ENCODE measurements around the gene MAIP1. TPM values are rescaled to one million over a fixed set of nuclear protein-coding genes. Genes with fewer than 3 reads are reported as not detected.

The MAIP1 gene
- total and polyA plus RNA-seq, 3 experiments from 2014 or later = 17.2 to 40.8 (median 40.8) TPM

DNA sequence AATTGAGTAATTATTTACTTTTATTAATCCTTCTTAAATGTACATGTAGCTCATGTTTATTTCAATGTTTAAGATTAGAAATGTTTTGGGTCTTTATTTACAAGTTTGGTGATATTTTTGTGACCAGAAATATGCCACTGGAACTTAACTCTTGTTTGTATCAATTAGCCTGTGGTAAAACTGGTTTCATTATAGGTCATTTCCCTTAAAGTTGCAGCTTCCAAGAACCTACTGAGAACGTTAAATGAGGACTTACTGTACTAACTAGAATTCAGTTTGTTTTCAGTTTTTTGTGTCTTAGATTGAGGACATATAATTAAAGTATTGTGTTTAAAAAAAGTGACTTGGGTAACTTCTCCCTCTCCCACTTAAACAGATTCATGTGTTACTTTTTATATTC lies 4.4 kb upstream of the MAIP1 start:
- no peak overlapping the region for H3K27ac Mint-ChIP-seq
- peaks cover 0 to 47% (median 7%) of the 10 kb centered on the region in 3 donors for H3K36me3 Mint-ChIP-seq
- peaks cover 42 to 65% (median 58%) of the 10 kb centered on the region in 3 donors for H3K4me1 Mint-ChIP-seq
- DNase-seq = no peak
- POLR2A ChIA-PET = no interaction called here
- Histone ChIP-seq H3K27ac (ENCODE audit: low read depth, low read length) (no peak overlapping the region), H3K27me3 (ENCODE audit: insufficient read depth, low read length, poor library complexity, severe bottlenecking) (no peaks in the 10 kb centered on the region), H3K9me3 (ENCODE audit: low read length) (no peaks in the 10 kb centered on the region), H3K36me3 (ENCODE audit: insufficient read depth, low read length) (peaks cover 14% of the 10 kb centered on the region), H3K4me1 (ENCODE audit: insufficient read depth, low read length) (peaks cover 17% of the 10 kb centered on the region), H3K4me3 (ENCODE audit: low read length) (no peak overlapping the region)
- CTCF ChIA-PET = interaction anchor here (1.6 kb wide), 1 partner anchor 531 kb away, joined by 5 read pairs; no protein-coding TSS in a partner anchor
- no peak overlapping the region for H3K4me3 Mint-ChIP-seq
- H3K9me3 Mint-ChIP-seq = no peaks in the 10 kb centered on the region
- H3K27me3 Mint-ChIP-seq = no peaks in the 10 kb centered on the region

DNA sequence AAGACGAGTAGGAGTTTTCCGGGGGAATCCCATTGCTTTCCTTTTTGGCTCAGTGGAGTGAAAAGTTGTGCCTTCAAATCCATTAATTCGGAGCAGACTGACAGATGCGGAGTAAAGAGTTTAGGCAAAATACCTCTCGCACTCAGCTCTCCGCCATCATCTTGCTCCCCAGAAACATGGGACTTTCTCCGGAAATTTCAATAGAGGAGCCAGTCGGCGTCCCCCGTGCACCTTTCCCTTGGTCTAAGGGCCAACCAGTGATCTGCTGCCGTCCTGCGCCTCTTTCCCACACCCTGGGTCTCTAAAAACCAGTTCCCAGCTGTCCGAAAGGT lies 409 bp upstream of the MAIP1 start:
- Mint-ChIP-seq H3K27ac (peak overlapping the region; percentile 90 to 98 (median 96)), H3K36me3 (peaks cover 0 to 33% (median 2%) of the 10 kb centered on the region in 3 donors), H3K4me3 (peak overlapping the region; percentile 95 to 100 (median 98)), H3K9me3 (no peaks in the 10 kb centered on the region), H3K27me3 (no peaks in the 10 kb centered on the region), H3K4me1 (peaks cover 51 to 74% (median 69%) of the 10 kb centered on the region in 3 donors)
- H3K4me3 ChIP-seq (ENCODE audit: low read length) = peak overlapping the region; percentile 99
- no peak for DNase-seq
- no peaks in the 10 kb centered on the region for H3K9me3 ChIP-seq (ENCODE audit: low read length)
- H3K27me3 ChIP-seq (ENCODE audit: insufficient read depth, low read length, poor library complexity, severe bottlenecking) = no peaks in the 10 kb centered on the region
- ChIA-PET POLR2A (no interaction called here), CTCF (no interaction called here)
- H3K36me3 ChIP-seq (ENCODE audit: insufficient read depth, low read length) = peaks cover 7% of the 10 kb centered on the region
- H3K4me1 ChIP-seq (ENCODE audit: insufficient read depth, low read length) = peaks cover 44% of the 10 kb centered on the region
- peak overlapping the region; percentile 77 for H3K27ac ChIP-seq (ENCODE audit: low read depth, low read length)

- Mint-ChIP-seq H3K9me3 (no peaks in the 10 kb centered on the region), H3K4me1 (peaks cover 48 to 67% (median 61%) of the 10 kb centered on the region in 3 donors), H3K27ac (peak overlapping the region; percentile 90 to 97 (median 94)), H3K36me3 (peaks cover 0 to 36% (median 2%) of the 10 kb centered on the region in 3 donors), H3K27me3 (no peaks in the 10 kb centered on the region), H3K4me3 (peak overlapping the region; percentile 95 to 100 (median 98))
- Histone ChIP-seq H3K4me1 (ENCODE audit: insufficient read depth, low read length) (peaks cover 44% of the 10 kb centered on the region), H3K36me3 (ENCODE audit: insufficient read depth, low read length) (no peaks in the 10 kb centered on the region), H3K27me3 (ENCODE audit: insufficient read depth, low read length, poor library complexity, severe bottlenecking) (no peaks in the 10 kb centered on the region), H3K9me3 (ENCODE audit: low read length) (no peaks in the 10 kb centered on the region), H3K27ac (ENCODE audit: low read depth, low read length) (peak overlapping the region; percentile 77), H3K4me3 (ENCODE audit: low read length) (peak overlapping the region; percentile 99)
- ChIA-PET POLR2A (no interaction called here), CTCF (no interaction called here)
- no peak for DNase-seq
Observed at GRCh38 chr2:199956062-199956380, 639 bp downstream of the MAIP1 start.

GRCh38 chr2:199958014-199958413 lies 2.6 kb downstream of the MAIP1 start:
- H3K4me3 Mint-ChIP-seq = peak overlapping the region in 5 of 7 donors; percentile 15 to 90 (median 39)
- H3K36me3 Mint-ChIP-seq = peaks cover 0 to 54% (median 11%) of the 10 kb centered on the region in 3 donors
- Histone ChIP-seq H3K36me3 (ENCODE audit: insufficient read depth, low read length) (no peaks in the 10 kb centered on the region), H3K4me3 (ENCODE audit: low read length) (no peak overlapping the region), H3K4me1 (ENCODE audit: insufficient read depth, low read length) (peaks cover 44% of the 10 kb centered on the region), H3K9me3 (ENCODE audit: low read length) (no peaks in the 10 kb centered on the region), H3K27me3 (ENCODE audit: insufficient read depth, low read length, poor library complexity, severe bottlenecking) (no peaks in the 10 kb centered on the region), H3K27ac (ENCODE audit: low read depth, low read length) (no peak overlapping the region)
- peak overlapping the region in 2 of 8 donors; percentile 1 to 90 for H3K27ac Mint-ChIP-seq
- H3K27me3 Mint-ChIP-seq = no peaks in the 10 kb centered on the region
- no peak for DNase-seq
- ChIA-PET CTCF (no interaction called here), POLR2A (no interaction called here)
- H3K9me3 Mint-ChIP-seq = no peaks in the 10 kb centered on the region
- H3K4me1 Mint-ChIP-seq = peaks cover 38 to 57% (median 51%) of the 10 kb centered on the region in 3 donors

- ChIA-PET POLR2A (no interaction called here), CTCF (no interaction called here)
- Histone ChIP-seq H3K27me3 (ENCODE audit: insufficient read depth, low read length, poor library complexity, severe bottlenecking) (no peaks in the 10 kb centered on the region), H3K9me3 (ENCODE audit: low read length) (no peaks in the 10 kb centered on the region), H3K4me1 (ENCODE audit: insufficient read depth, low read length) (peaks cover 15% of the 10 kb centered on the region), H3K27ac (ENCODE audit: low read depth, low read length) (no peak overlapping the region), H3K36me3 (ENCODE audit: insufficient read depth, low read length) (peaks cover 10% of the 10 kb centered on the region), H3K4me3 (ENCODE audit: low read length) (no peak overlapping the region)
- DNase-seq = no peak
- no peak overlapping the region for H3K4me3 Mint-ChIP-seq
- H3K36me3 Mint-ChIP-seq = peaks cover 0 to 71% (median 15%) of the 10 kb centered on the region in 3 donors
- H3K27ac Mint-ChIP-seq = no peak overlapping the region
- H3K27me3 Mint-ChIP-seq = no peaks in the 10 kb centered on the region
- H3K9me3 Mint-ChIP-seq = no peaks in the 10 kb centered on the region
- peaks cover 11 to 17% (median 16%) of the 10 kb centered on the region in 3 donors for H3K4me1 Mint-ChIP-seq
Observed at GRCh38 chr2:199962203-199962602, 6.8 kb downstream of the MAIP1 start.

DNA sequence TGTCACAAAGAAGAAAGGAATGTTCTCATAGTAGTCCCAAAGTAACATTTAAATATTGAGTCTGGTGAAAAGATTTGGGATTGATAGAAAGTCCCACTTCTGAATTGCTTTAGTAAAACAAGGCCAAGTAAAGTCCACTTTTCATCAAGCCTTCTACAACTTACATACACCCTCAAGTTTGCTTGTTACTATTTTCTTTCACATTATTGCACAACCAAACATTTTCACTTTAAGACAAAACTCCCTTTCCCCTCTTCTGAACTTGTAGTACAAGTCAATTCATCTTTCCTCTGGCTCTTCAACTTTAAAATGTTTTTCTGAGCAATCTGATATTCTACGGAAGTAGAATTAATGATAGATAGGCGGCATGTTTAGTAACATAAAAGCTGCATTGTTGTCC lies 11.0 kb downstream of the MAIP1 start:
- no peak for DNase-seq

DNA sequence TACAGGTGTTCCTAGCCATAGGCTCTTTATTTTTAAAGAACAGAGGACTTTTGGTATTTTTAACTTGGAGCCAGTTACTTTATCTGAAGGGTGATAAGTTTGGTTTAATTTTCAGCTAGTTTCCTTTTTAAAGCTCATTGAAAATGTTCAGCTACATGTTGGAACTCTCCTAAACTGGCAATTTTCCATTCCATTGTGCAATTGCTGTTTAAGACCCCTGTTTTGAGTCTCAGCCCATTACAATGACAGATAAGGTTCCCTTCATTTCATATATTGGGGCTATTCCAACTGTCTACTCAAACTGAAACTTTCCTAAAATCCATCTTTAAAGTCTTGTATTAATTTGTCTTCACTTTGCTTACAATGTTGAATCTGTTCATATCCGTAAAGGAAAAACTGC lies 11.6 kb downstream of the MAIP1 start:
- POLR2A ChIA-PET = no interaction called here
- CTCF ChIA-PET = no interaction called here

More for the DNA sequence above, 11.0 kb downstream of the MAIP1 start:
- Histone ChIP-seq H3K4me1 (ENCODE audit: insufficient read depth, low read length) (no peaks in the 10 kb centered on the region), H3K4me3 (ENCODE audit: low read length) (no peak overlapping the region), H3K27ac (ENCODE audit: low read depth, low read length) (no peak overlapping the region), H3K9me3 (ENCODE audit: low read length) (no peaks in the 10 kb centered on the region), H3K36me3 (ENCODE audit: insufficient read depth, low read length) (peaks cover 10% of the 10 kb centered on the region), H3K27me3 (ENCODE audit: insufficient read depth, low read length, poor library complexity, severe bottlenecking) (no peaks in the 10 kb centered on the region)
- ChIA-PET POLR2A (no interaction called here), CTCF (no interaction called here)
- no peaks in the 10 kb centered on the region for H3K4me1 Mint-ChIP-seq
- peaks cover 0 to 54% (median 21%) of the 10 kb centered on the region in 3 donors for H3K36me3 Mint-ChIP-seq
- H3K27ac Mint-ChIP-seq = peak overlapping the region in 1 of 8 donors; percentile 21
- no peaks in the 10 kb centered on the region for H3K9me3 Mint-ChIP-seq
- H3K27me3 Mint-ChIP-seq = no peaks in the 10 kb centered on the region
- H3K4me3 Mint-ChIP-seq = no peak overlapping the region

GRCh38 chr2:199968126-199968525 lies 12.7 kb downstream of the MAIP1 start:
- H3K36me3 Mint-ChIP-seq = peaks cover 0 to 43% (median 14%) of the 10 kb centered on the region in 3 donors
- POLR2A ChIA-PET = no interaction called here
- H3K27ac Mint-ChIP-seq = no peak overlapping the region

More for the DNA sequence above, 11.6 kb downstream of the MAIP1 start:
- Mint-ChIP-seq H3K27me3 (no peaks in the 10 kb centered on the region), H3K27ac (peak overlapping the region in 1 of 8 donors; percentile 21), H3K9me3 (no peaks in the 10 kb centered on the region), H3K36me3 (peaks cover 0 to 49% (median 17%) of the 10 kb centered on the region in 3 donors), H3K4me3 (no peak overlapping the region), H3K4me1 (no peaks in the 10 kb centered on the region)
- Histone ChIP-seq H3K4me1 (ENCODE audit: insufficient read depth, low read length) (no peaks in the 10 kb centered on the region), H3K9me3 (ENCODE audit: low read length) (no peaks in the 10 kb centered on the region), H3K27me3 (ENCODE audit: insufficient read depth, low read length, poor library complexity, severe bottlenecking) (no peaks in the 10 kb centered on the region), H3K4me3 (ENCODE audit: low read length) (no peak overlapping the region), H3K36me3 (ENCODE audit: insufficient read depth, low read length) (peaks cover 10% of the 10 kb centered on the region), H3K27ac (ENCODE audit: low read depth, low read length) (no peak overlapping the region)
- no peak for DNase-seq

More at GRCh38 chr2:199968126-199968525, 12.7 kb downstream of the MAIP1 start:
- no peak overlapping the region for H3K27ac ChIP-seq (ENCODE audit: low read depth, low read length)
- Mint-ChIP-seq H3K4me3 (no peak overlapping the region), H3K9me3 (no peaks in the 10 kb centered on the region), H3K4me1 (no peaks in the 10 kb centered on the region), H3K27me3 (no peaks in the 10 kb centered on the region)
- no peaks in the 10 kb centered on the region for H3K4me1 ChIP-seq (ENCODE audit: insufficient read depth, low read length)
- H3K36me3 ChIP-seq (ENCODE audit: insufficient read depth, low read length) = peaks cover 10% of the 10 kb centered on the region
- no peak for DNase-seq
- no peaks in the 10 kb centered on the region for H3K27me3 ChIP-seq (ENCODE audit: insufficient read depth, low read length, poor library complexity, severe bottlenecking)
- H3K9me3 ChIP-seq (ENCODE audit: low read length) = no peaks in the 10 kb centered on the region
- H3K4me3 ChIP-seq (ENCODE audit: low read length) = no peak overlapping the region
- CTCF ChIA-PET = no interaction called here
